Activated CD8-positive, alpha-beta memory T cell treated with anti-CD3 and anti-CD28 coated beads for 48 hours (primary cell): ENCODE data around the gene ZNF579.

Experiments used
- DNase-seq, 3 experiments: peaks; one replicate each; pipeline ENCODE4 v3.0.0-alpha.2; 2020; ENCODE audit warnings: low read depth in 2 of 3, low spot score in 2 of 3

The ZNF579 gene

GRCh38 chr19:55613396-55613795, 32.7 kb upstream of the ZNF579 start:
- DNase-seq = no peak

GRCh38 chr19:55611983-55612645, 31.5 kb upstream of the ZNF579 start:
- no peak for DNase-seq

GRCh38 chr19:55611300-55611982, 30.8 kb upstream of the ZNF579 start:
- DNase-seq = no peak

GRCh38 chr19:55609326-55609725, 28.7 kb upstream of the ZNF579 start:
- DNase-seq = no peak

GRCh38 chr19:55606817-55607216, 26.2 kb upstream of the ZNF579 start:
- no peak for DNase-seq

- no peak for DNase-seq
These were observed 25.8 kb upstream of the ZNF579 start for GRCh38 chr19:55606471-55606787.

GRCh38 chr19:55605637-55606470, 25.2 kb upstream of the ZNF579 start, which contains the start of gene ZNF865:
TSS of gene ZNF865 (plus strand) at chr19:55605647. CDS start at chr19:55613619, 7,972 bp downstream.
- DNase-seq = peak in 2 of 3 experiments; percentile 33 to 51

- peak; percentile 91 to 99 (median 97) for DNase-seq
These were observed 24.6 kb upstream of the ZNF579 start for GRCh38 chr19:55605207-55605636.

GRCh38 chr19:55603581-55604292, 23.1 kb upstream of the ZNF579 start:
- no peak for DNase-seq

- DNase-seq = no peak
These were observed 22.5 kb upstream of the ZNF579 start for GRCh38 chr19:55603115-55603514.

- DNase-seq = no peak
These were observed 21.7 kb upstream of the ZNF579 start for GRCh38 chr19:55602104-55603001.

- no peak for DNase-seq
These were observed 20.4 kb upstream of the ZNF579 start for GRCh38 chr19:55601084-55601483.

- DNase-seq = no peak
These were observed 20.0 kb upstream of the ZNF579 start for GRCh38 chr19:55600662-55601028.

- peak; percentile 64 to 80 (median 65) for DNase-seq
These were observed 19.4 kb upstream of the ZNF579 start, which contains the start of gene ZNF524 for GRCh38 chr19:55599842-55600661. TSS of gene ZNF524 (plus strand) at chr19:55600288. CDS start at chr19:55602113, 1,825 bp downstream.

- DNase-seq = peak; percentile 87 to 90 (median 88)
These were observed 18.8 kb upstream of the ZNF579 start, which contains the start of gene FIZ1 for GRCh38 chr19:55599468-55599841. TSS of gene FIZ1 (minus strand) at chr19:55599517. CDS start at chr19:55597865, 1,652 bp downstream.

GRCh38 chr19:55598719-55599467, 18.2 kb upstream of the ZNF579 start:
- peak; percentile 88 to 96 (median 93) for DNase-seq

- no peak for DNase-seq
These were observed 17.4 kb upstream of the ZNF579 start for GRCh38 chr19:55598034-55598433.

GRCh38 chr19:55597501-55597921, 16.9 kb upstream of the ZNF579 start:
- no peak for DNase-seq
